HepG2 (cell line): ENCODE results near the gene ACTR1A. TPM values are rescaled to one million over a fixed set of nuclear protein-coding genes. Genes with fewer than 3 reads are reported as not detected.

Source experiments
- ETV5 ChIP-seq: IDR thresholded peaks from 2 replicates; pipeline ENCODE4 v1.6.1; 2018; ENCODE audit warnings: missing biosample characterization, missing genetic modification reagents, inconsistent platforms, borderline replicate concordance
- SIN3A ChIP-seq: IDR thresholded peaks from 2 replicates; pipeline ENCODE4 v1.6.1; 2011; ENCODE audit warnings: low read depth, mild to moderate bottlenecking, control low read depth, low read length, borderline replicate concordance
- SRF ChIP-seq: IDR thresholded peaks from 2 replicates; pipeline ENCODE4 v1.6.1; 2011; ENCODE audit warnings: mild to moderate bottlenecking, low read depth, low read length, moderate library complexity
- TARDBP ChIP-seq: sonication (generic); formaldehyde crosslinking; IDR thresholded peaks from 2 replicates; pipeline ENCODE4 v1.8.0; 2022; ENCODE audit warnings: mild to moderate bottlenecking, missing genetic modification reagents
- ZFP37 ChIP-seq: sonication (generic); formaldehyde crosslinking; IDR thresholded peaks from 2 replicates; pipeline ENCODE4 v1.4.0; 2020; ENCODE audit warnings: missing genetic modification reagents, borderline replicate concordance
- ZKSCAN5 ChIP-seq: sonication (generic); formaldehyde crosslinking; IDR thresholded peaks from 2 replicates; pipeline ENCODE4 v1.5.1; 2020; ENCODE audit warnings: mild to moderate bottlenecking, missing genetic modification reagents
- ZNF326 ChIP-seq: sonication (generic); formaldehyde crosslinking; IDR thresholded peaks from 2 replicates; pipeline ENCODE4 v1.4.0; 2020; ENCODE audit warnings: missing genetic modification reagents, borderline replicate concordance
- ZNF781 ChIP-seq: sonication (generic); formaldehyde crosslinking; IDR thresholded peaks from 2 replicates; pipeline ENCODE4 v1.5.1; 2020; ENCODE audit warnings: borderline replicate concordance, mild to moderate bottlenecking, missing genetic modification reagents; ENCODE audit errors: not compliant biosample characterization
- polyA plus RNA-seq, 8 experiments: library from polyadenylated mRNA; depleted of rRNA in 3 of 8; stranded (reverse) in 7 of 8; unstranded in 1 of 8; fragments of >200 nt; fragmentation: Illumina TruSeq in 4 of 8; extraction: Trizol in 4 of 8; gene quantifications; 2 replicates each; pipeline versions ENCODE4 v1.2.1 to v1.2.3, GENCODE V29; 2011 to 2016; ENCODE audit warnings: low read depth in 4 of 8, missing spikeins in 1 of 8, mixed read lengths in 1 of 8; ENCODE audit not compliant: insufficient read depth in 1 of 8
- total RNA-seq, 5 experiments: library from RNA; depleted of rRNA; stranded (reverse); fragments of >200 nt; fragmentation: Illumina TruSeq; extraction: Trizol; gene quantifications; 2 replicates each; pipeline ENCODE4 v1.2.3, GENCODE V29; 2016; ENCODE audit warnings: low read depth in 1 of 5
- TF ChIP-seq, protein P1 (sequence below): sonication (generic); formaldehyde crosslinking; IDR thresholded peaks from 2 replicates; pipeline ENCODE4 v1.4.0; 2020; ENCODE audit warnings: missing genetic modification reagents, borderline replicate concordance
- TF ChIP-seq, protein P2 (sequence below): sonication (generic); formaldehyde crosslinking; IDR thresholded peaks from 2 replicates; pipeline ENCODE4 v1.4.0; 2020; ENCODE audit warnings: low read depth, mild to moderate bottlenecking, missing genetic modification reagents
- TF ChIP-seq, protein P3 (sequence below), 2 experiments: IDR thresholded peaks; 2 replicates each; pipeline ENCODE4 v1.6.1; 2011 to 2012; ENCODE audit warnings: low read length in 2 of 2, borderline replicate concordance in 1 of 2, low read depth in 1 of 2, mild to moderate bottlenecking in 1 of 2, moderate library complexity in 1 of 2
- TF ChIP-seq, protein P4 (sequence below): sonication (generic); formaldehyde crosslinking; IDR thresholded peaks from 2 replicates; pipeline ENCODE4 v1.8.0; 2022; ENCODE audit warnings: mild to moderate bottlenecking, missing genetic modification reagents; ENCODE audit not compliant: insufficient replicate concordance
- TF ChIP-seq, protein P5 (sequence below): sonication (generic); formaldehyde crosslinking; IDR thresholded peaks from 2 replicates; pipeline ENCODE4 v1.4.0; 2020; ENCODE audit warnings: mild to moderate bottlenecking, missing genetic modification reagents, borderline replicate concordance

ACTR1A gene
- total and polyA plus RNA-seq, 2 of the 13 experiments (the other 11 are each of a cell fraction or from before 2014, with no cell fraction given) = 59.6 to 62.8 TPM

DNA sequence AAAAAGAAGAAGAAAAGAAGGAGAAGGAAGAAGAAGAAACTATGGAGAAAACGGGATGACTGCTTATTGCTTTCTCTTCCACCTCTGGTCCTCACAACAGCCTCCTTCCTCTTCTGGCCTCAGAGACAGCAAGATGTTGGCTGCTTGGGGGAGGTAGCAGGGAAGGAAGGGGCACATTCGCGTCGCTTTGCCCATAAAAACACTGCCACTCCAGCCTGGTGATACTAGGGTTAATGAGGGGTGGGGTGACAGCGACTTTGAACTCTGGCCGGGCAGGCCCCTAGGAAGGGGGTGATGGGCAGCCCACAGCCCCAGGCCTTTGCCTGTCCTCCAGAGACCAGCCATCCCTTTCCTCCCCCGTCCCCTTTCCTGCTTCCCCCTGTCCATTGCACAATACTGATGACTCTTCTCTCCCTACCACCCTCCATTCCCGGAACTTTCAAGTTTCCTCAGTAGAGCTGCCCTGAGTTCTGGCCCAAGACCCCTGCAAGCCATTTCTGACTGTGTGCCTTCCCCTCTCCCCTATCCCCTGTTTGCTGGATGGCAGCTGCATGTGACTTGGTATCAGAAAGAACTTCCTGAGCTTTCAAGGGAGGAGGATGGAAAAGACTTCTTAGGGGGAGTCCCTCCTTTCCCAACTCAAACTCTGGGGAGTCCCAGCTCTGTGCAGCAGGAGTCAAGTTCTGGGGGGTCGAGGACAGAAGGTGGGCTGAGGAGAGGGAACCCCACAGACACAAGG lies 67.9 kb downstream of the ACTR1A start (continued):
- TF ChIP-seq, protein P1, sequence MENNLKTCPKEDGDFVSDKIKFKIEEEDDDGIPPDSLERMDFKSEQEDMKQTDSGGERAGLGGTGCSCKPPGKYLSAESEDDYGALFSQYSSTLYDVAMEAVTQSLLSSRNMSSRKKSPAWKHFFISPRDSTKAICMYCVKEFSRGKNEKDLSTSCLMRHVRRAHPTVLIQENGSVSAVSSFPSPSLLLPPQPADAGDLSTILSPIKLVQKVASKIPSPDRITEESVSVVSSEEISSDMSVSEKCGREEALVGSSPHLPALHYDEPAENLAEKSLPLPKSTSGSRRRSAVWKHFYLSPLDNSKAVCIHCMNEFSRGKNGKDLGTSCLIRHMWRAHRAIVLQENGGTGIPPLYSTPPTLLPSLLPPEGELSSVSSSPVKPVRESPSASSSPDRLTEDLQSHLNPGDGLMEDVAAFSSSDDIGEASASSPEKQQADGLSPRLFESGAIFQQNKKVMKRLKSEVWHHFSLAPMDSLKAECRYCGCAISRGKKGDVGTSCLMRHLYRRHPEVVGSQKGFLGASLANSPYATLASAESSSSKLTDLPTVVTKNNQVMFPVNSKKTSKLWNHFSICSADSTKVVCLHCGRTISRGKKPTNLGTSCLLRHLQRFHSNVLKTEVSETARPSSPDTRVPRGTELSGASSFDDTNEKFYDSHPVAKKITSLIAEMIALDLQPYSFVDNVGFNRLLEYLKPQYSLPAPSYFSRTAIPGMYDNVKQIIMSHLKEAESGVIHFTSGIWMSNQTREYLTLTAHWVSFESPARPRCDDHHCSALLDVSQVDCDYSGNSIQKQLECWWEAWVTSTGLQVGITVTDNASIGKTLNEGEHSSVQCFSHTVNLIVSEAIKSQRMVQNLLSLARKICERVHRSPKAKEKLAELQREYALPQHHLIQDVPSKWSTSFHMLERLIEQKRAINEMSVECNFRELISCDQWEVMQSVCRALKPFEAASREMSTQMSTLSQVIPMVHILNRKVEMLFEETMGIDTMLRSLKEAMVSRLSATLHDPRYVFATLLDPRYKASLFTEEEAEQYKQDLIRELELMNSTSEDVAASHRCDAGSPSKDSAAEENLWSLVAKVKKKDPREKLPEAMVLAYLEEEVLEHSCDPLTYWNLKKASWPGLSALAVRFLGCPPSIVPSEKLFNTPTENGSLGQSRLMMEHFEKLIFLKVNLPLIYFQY (CRISPR knock-in tag) = no peak
- TF ChIP-seq ZKSCAN5 (no peak), SRF (no peak), ZNF781 (no peak), TARDBP (peak; percentile 58; the same call in 1 of the 2 replicates), ZNF326 (CRISPR knock-in tag) (no peak), ETV5 (CRISPR knock-in tag) (peak; percentile 42; the same call in 1 of the 2 replicates), ZFP37 (CRISPR knock-in tag) (no peak), SIN3A (peak; percentile 63; the same call in 1 of the 2 replicates)
- TF ChIP-seq, protein P2, sequence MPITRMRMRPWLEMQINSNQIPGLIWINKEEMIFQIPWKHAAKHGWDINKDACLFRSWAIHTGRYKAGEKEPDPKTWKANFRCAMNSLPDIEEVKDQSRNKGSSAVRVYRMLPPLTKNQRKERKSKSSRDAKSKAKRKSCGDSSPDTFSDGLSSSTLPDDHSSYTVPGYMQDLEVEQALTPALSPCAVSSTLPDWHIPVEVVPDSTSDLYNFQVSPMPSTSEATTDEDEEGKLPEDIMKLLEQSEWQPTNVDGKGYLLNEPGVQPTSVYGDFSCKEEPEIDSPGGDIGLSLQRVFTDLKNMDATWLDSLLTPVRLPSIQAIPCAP = no peak
- TF ChIP-seq, protein P3, sequence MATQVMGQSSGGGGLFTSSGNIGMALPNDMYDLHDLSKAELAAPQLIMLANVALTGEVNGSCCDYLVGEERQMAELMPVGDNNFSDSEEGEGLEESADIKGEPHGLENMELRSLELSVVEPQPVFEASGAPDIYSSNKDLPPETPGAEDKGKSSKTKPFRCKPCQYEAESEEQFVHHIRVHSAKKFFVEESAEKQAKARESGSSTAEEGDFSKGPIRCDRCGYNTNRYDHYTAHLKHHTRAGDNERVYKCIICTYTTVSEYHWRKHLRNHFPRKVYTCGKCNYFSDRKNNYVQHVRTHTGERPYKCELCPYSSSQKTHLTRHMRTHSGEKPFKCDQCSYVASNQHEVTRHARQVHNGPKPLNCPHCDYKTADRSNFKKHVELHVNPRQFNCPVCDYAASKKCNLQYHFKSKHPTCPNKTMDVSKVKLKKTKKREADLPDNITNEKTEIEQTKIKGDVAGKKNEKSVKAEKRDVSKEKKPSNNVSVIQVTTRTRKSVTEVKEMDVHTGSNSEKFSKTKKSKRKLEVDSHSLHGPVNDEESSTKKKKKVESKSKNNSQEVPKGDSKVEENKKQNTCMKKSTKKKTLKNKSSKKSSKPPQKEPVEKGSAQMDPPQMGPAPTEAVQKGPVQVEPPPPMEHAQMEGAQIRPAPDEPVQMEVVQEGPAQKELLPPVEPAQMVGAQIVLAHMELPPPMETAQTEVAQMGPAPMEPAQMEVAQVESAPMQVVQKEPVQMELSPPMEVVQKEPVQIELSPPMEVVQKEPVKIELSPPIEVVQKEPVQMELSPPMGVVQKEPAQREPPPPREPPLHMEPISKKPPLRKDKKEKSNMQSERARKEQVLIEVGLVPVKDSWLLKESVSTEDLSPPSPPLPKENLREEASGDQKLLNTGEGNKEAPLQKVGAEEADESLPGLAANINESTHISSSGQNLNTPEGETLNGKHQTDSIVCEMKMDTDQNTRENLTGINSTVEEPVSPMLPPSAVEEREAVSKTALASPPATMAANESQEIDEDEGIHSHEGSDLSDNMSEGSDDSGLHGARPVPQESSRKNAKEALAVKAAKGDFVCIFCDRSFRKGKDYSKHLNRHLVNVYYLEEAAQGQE (IDR thresholded peaks at IDR 0.05; ENCODE audit: borderline replicate concordance in 1 of 2, low read depth in 1 of 2, low read length in 2 of 2) = peak in 1 of 2 experiments; percentile 35; a peak in 1 of 4 replicates
- TF ChIP-seq, protein P4, sequence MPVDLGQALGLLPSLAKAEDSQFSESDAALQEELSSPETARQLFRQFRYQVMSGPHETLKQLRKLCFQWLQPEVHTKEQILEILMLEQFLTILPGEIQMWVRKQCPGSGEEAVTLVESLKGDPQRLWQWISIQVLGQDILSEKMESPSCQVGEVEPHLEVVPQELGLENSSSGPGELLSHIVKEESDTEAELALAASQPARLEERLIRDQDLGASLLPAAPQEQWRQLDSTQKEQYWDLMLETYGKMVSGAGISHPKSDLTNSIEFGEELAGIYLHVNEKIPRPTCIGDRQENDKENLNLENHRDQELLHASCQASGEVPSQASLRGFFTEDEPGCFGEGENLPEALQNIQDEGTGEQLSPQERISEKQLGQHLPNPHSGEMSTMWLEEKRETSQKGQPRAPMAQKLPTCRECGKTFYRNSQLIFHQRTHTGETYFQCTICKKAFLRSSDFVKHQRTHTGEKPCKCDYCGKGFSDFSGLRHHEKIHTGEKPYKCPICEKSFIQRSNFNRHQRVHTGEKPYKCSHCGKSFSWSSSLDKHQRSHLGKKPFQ (CRISPR knock-in tag) = no peak
- TF ChIP-seq, protein P5, sequence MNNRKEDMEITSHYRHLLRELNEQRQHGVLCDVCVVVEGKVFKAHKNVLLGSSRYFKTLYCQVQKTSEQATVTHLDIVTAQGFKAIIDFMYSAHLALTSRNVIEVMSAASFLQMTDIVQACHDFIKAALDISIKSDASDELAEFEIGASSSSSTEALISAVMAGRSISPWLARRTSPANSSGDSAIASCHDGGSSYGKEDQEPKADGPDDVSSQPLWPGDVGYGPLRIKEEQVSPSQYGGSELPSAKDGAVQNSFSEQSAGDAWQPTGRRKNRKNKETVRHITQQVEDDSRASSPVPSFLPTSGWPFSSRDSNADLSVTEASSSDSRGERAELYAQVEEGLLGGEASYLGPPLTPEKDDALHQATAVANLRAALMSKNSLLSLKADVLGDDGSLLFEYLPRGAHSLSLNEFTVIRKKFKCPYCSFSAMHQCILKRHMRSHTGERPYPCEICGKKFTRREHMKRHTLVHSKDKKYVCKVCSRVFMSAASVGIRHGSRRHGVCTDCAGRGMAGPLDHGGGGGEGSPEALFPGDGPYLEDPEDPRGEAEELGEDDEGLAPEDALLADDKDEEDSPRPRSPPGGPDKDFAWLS (CRISPR knock-in tag) = no peak
